NCI-H1417 (cell line): ENCODE results near the gene UGDH.

Experiments
- DNase-seq, 3 experiments: peaks; one replicate each; lab custom pipeline; 2025; lab: John Stamatoyannopoulos, UW

UGDH gene

GRCh38 chr4:39452860-39453587 is 74.2 kb downstream of the UGDH start:
- DNase-seq: no peak

- DNase-seq: no peak
These were observed 74.9 kb downstream of the UGDH start for GRCh38 chr4:39452153-39452859.

DNA sequence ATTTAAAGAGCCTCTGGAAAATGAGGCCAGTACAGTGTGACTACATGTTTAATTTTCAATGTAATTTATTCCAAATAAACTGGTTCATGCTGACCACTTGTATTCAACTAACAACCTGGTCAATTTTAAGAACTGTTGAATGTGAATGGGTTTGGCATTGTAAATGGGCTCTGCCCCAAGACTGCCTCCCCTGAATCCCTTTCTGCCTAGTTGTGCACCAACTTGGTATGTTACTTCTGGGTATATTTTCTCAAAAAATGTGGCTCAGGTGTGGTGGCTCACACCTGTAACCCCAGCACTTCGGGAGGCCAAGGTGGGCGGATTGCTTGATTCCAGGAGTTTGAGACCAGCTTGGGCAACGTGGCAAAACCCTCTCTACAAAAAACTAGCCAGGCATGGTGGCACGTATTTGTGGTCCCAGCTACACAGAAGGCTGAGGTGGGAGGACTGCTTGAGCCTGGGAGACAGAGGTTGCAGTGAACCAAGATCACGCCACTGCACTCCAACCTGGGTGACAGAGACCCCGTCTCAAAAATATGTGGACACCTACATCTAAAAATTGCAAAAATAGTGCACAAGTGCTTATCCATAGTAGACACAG is 75.7 kb downstream of the UGDH start:
- no peak for DNase-seq

DNA sequence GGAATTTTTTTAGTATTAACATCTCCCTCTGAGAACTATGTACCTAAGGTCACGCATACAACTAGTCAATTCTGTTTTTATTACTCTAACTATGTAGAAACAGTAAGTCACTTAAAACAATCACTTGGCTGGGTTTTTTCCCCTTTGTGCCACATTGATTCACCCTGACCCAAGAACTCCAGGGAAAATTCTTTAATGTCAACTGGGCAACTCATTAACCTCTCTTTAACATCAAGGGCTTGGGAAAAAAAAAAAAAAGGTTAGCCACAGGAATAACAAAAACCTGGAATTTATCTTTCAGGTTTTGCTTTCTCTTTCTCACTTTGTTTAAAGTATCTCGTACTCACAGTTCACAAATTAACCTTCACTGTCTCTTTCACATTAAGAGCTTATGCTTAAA is 76.6 kb downstream of the UGDH start:
- DNase-seq: no peak
